AG04450 (cell line): ENCODE results near the gene AP1AR. TPM values are rescaled to one million over a fixed set of nuclear protein-coding genes. Genes with fewer than 3 reads are reported as not detected.

Experiments used
- CTCF ChIA-PET: fragments of 300-600, 350-600 bp; formaldehyde crosslinking; extraction: SDS; loops from one replicate; lab custom pipeline; 2022; ENCODE audit warnings: antibody characterized with exemption, inconsistent platforms; lab: Charles Lee
- POLR2A ChIA-PET: fragments of 350-600 bp; formaldehyde crosslinking; extraction: SDS; loops from one replicate; lab custom pipeline; 2021; ENCODE audit warnings: antibody characterized with exemption, inconsistent platforms; lab: Yijun Ruan, JAX
- DNase-seq: peaks from one replicate; pipeline ENCODE4 v3.0.0-alpha.2; 2011; ENCODE audit warnings: low read depth, low spot score
- H3K27ac ChIP-seq: one replicate; pipeline ENCODE4 v1.5.1; 2012; ENCODE audit warnings: low read depth, low read length, control low read depth
- H3K27me3 ChIP-seq: one replicate; pipeline ENCODE4 v1.6.0; 2012; ENCODE audit warnings: low read length; ENCODE audit not compliant: control insufficient read depth, insufficient read depth
- H3K4me3 ChIP-seq: 2 replicates; pipeline ENCODE4 v1.5.1; 2011; ENCODE audit warnings: mild to moderate bottlenecking, low read depth, low read length, control low read depth
- H3K9me3 ChIP-seq: 2 replicates; pipeline ENCODE4 v1.5.1; 2012; ENCODE audit warnings: low read length; ENCODE audit not compliant: control insufficient read depth, insufficient read depth
- CTCF ChIP-seq: IDR thresholded peaks from 2 replicates; pipeline ENCODE4 v1.5.1; 2011; ENCODE audit warnings: low read depth, low read length, control low read depth, inconsistent platforms
- polyA plus RNA-seq: library from polyadenylated mRNA; depleted of rRNA; stranded (reverse); fragments of >200 nt; gene quantifications from 2 replicates; pipeline ENCODE4 v1.2.3, GENCODE V29; 2011

AP1AR gene
- polyA plus RNA-seq, 1 experiment: 11.8 TPM

GRCh38 chr4:112213091-112213490 is 18.5 kb upstream of the AP1AR start:
- H3K9me3 ChIP-seq: no peaks in the 10 kb centered on the region
- DNase-seq: no peak
- ChIA-PET CTCF (interaction anchor here (1.2 to 2.2 kb wide), 3 partner anchors 19 to 53 kb away, joined by 4 to 12 read pairs (median 10); partner anchors contain the start of gene AP1AR), POLR2A (interaction anchor here (0.5 kb wide), 1 partner anchor 428 kb away, joined by 4 read pairs; no protein-coding TSS in a partner anchor)
- H3K4me3 ChIP-seq: no peak overlapping the region
- TF ChIP-seq CTCF: no peak
- no peaks in the 10 kb centered on the region for H3K27me3 ChIP-seq
- no peak overlapping the region for H3K27ac ChIP-seq

GRCh38 chr4:112213856-112214255 is 17.7 kb upstream of the AP1AR start:
- POLR2A ChIA-PET: interaction anchor here (0.8 to 0.9 kb wide), 2 partner anchors 14 to 18 kb away, joined by 3 to 4 read pairs; partner anchors contain the start of gene AP1AR
- Histone ChIP-seq H3K27me3 (no peaks in the 10 kb centered on the region), H3K4me3 (no peak overlapping the region), H3K27ac (no peak overlapping the region), H3K9me3 (no peaks in the 10 kb centered on the region)
- peak; percentile 63 for DNase-seq
- CTCF ChIA-PET: interaction anchor here (0.7 to 3.7 kb wide), 14 partner anchors 10 to 114 kb away, joined by 3 to 16 read pairs (median 4); partner anchors contain the start of gene AP1AR
- TF ChIP-seq CTCF: no peak

DNA sequence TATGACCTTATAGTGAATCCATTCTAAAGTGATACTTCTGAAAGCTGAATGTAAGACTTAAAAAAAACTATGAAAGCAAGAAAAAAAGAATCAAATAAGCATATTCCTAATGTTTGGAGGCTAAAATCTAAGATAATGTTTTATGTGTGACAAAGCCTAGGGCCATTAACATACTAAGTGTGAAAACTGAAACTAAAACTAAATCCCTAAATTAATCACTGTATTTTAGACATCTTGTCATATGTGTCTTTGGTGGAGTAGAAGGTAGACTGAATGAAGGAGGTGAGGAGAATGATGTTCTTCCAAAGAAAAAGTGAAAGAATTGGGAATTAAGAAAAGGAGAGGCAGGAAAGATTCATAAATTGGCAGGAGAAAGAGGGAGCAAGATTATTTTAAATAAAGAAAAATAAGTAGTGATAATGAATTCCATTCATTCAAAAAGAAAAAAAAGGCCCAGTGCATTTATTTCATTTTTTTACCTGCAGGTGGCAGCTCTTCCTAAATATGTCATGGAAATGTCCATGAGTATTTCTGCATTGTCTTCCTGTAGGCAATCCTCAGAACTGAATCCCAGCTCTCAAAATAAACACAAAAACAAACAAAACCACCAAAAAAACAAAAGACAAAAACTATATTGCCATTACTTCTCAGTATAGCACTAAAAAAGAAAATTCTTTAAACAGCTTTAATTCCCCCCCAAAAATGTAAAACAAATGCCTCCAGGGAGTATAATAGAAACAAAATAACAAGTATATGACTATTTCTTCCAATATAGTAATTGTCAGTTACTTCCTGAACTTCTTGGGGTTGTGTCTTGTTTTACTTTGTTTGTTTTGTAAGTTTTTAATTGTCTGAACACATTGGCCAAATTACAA is 17.0 kb upstream of the AP1AR start:
- Histone ChIP-seq H3K27me3 (no peaks in the 10 kb centered on the region), H3K27ac (no peak overlapping the region), H3K4me3 (no peak overlapping the region), H3K9me3 (no peaks in the 10 kb centered on the region)
- no peak for DNase-seq
- peak; percentile 43 for TF ChIP-seq CTCF
- ChIA-PET CTCF (interaction anchor here (0.7 to 3.7 kb wide), 14 partner anchors 10 to 115 kb away, joined by 3 to 16 read pairs (median 4); partner anchors contain the start of gene AP1AR), POLR2A (interaction anchor here (0.8 to 0.9 kb wide), 2 partner anchors 15 to 17 kb away, joined by 3 to 4 read pairs; partner anchors contain the start of gene AP1AR)

GRCh38 chr4:112219826-112220366 is 11.7 kb upstream of the AP1AR start:
- peaks cover 6% of the 10 kb centered on the region; the same call in 1 of the 2 replicates for H3K9me3 ChIP-seq
- ChIA-PET CTCF (no interaction called here), POLR2A (no interaction called here)
- H3K4me3 ChIP-seq: no peak overlapping the region
- H3K27me3 ChIP-seq: no peaks in the 10 kb centered on the region
- DNase-seq: no peak
- TF ChIP-seq CTCF: no peak
- no peak overlapping the region for H3K27ac ChIP-seq
